Cardiac fibroblast (primary cell): ENCODE data around the gene GPR143.
"Not testable (repeated sequence)": the region's sequence is repeated elsewhere in the genome, so short reads cannot be mapped to it uniquely, and the experiment has no call there.

ENCODE experiments used
- DNase-seq, 2 donors: peaks; one replicate each; pipeline versions ENCODE4 v3.0.0 to v3.0.0-alpha.2; 2010; ENCODE audit warnings: low read depth in 2 of 2
- H3K4me3 ChIP-seq, 2 donors: replicated peaks in 1 of 2; 1 replicate in 1 of 2; 2 replicates in 1 of 2; pipeline ENCODE4 v1.5.1; 2011; ENCODE audit warnings: low read depth in 2 of 2, low read length in 2 of 2, mild to moderate bottlenecking in 2 of 2, moderate library complexity in 1 of 2
- CTCF ChIP-seq: IDR thresholded peaks from one replicate; pipeline ENCODE4 v1.5.1; 2011; ENCODE audit warnings: low read depth, mild to moderate bottlenecking, low read length, inconsistent platforms

GPR143 gene

GRCh38 chrX:9765737-9766097 lies at the start of gene GPR143:
Gene GPR143 (minus strand): TSS chrX:9765847. CDS start chrX:9765817, 30 bp downstream.
- no peak within 1 kb of the TSS for H3K4me3 ChIP-seq

GRCh38 chrX:9811086-9811485 lies 45.4 kb upstream of the GPR143 start:
- not testable (repeated sequence) for H3K4me3 ChIP-seq, DNase-seq

More at GRCh38 chrX:9765737-9766097, at the start of gene GPR143:
- no peak for TF ChIP-seq CTCF
- DNase-seq, result no peak

DNA sequence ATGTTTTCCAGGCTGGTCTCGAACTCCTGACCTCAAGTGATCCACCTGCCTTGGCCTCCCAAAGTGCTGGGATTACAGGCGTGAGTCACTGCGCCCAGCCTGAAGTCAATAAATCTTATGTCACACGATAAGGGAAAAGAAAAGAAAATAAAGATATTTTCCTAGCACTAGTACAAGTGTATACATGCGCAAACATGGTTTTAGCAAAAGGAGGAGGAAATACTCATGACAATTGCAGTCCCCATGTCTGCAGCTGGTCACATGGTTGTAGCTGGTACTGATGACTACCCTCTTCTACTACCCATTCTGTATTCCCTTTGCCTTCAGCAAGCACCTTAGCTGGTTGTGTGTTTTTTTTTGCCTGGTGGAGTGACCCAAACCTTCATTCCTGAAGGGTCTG lies 44.2 kb upstream of the GPR143 start:
- H3K4me3 ChIP-seq, DNase-seq: not testable (repeated sequence)

- no peak for TF ChIP-seq CTCF
- no peak overlapping the region for H3K4me3 ChIP-seq
- DNase-seq, result no peak
Observed at GRCh38 chrX:9807355-9808182, 41.9 kb upstream of the GPR143 start.

- no peak for TF ChIP-seq CTCF
Observed at GRCh38 chrX:9805956-9806355, 40.3 kb upstream of the GPR143 start.

DNA sequence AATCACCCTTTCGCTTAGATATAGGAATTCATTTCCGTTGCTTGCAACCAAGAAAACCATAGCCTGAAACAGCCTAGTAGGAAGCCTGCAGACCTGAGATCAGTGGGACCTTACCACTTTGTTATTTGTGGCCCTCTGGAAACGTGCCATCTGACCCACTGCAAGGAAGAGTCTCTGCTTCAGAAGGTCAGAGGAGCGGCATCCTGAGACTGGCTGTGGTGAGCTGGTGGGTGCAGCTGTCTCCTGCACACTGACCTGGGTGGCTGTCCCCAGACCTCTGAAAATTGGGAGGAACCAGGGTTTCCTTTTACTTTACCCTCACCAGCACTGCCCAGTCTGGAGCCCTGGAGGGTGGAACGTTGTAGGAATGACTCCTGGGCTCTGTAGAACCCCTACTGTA lies 38.8 kb upstream of the GPR143 start:
- no peak for TF ChIP-seq CTCF
- H3K4me3 ChIP-seq, result no peak overlapping the region
- no peak for DNase-seq

More at GRCh38 chrX:9805956-9806355, 40.3 kb upstream of the GPR143 start:
- no peak for DNase-seq
- H3K4me3 ChIP-seq, result no peak overlapping the region

- H3K4me3 ChIP-seq, result no peak overlapping the region
- no peak for TF ChIP-seq CTCF
- DNase-seq, result no peak
Observed at GRCh38 chrX:9802737-9803136, 37.1 kb upstream of the GPR143 start.
